Glutamatergic neuron (in vitro differentiated cells): ENCODE measurements around the gene SEC16A. TPM values are rescaled to one million over a fixed set of nuclear protein-coding genes. Genes with fewer than 3 reads are reported as not detected.

Experiments used
- DNase-seq: peaks from one replicate; pipeline ENCODE4 v3.0.0; 2022
- H3K27ac Mint-ChIP-seq: one replicate; pipeline ENCODE4 v1.8.0; 2020; ENCODE audit warnings: mild to moderate bottlenecking, mixed read lengths, inconsistent platforms; ENCODE audit not compliant: unreplicated experiment
- H3K27me3 Mint-ChIP-seq: one replicate; pipeline ENCODE4 v1.8.0; 2020; ENCODE audit warnings: mild to moderate bottlenecking, moderate library complexity, mixed read lengths, inconsistent platforms; ENCODE audit not compliant: unreplicated experiment
- H3K36me3 Mint-ChIP-seq: one replicate; pipeline ENCODE4 v1.8.0; 2020; ENCODE audit warnings: mild to moderate bottlenecking, mixed read lengths, inconsistent platforms; ENCODE audit not compliant: unreplicated experiment
- H3K4me1 Mint-ChIP-seq: one replicate; pipeline ENCODE4 v1.8.0; 2020; ENCODE audit warnings: mild to moderate bottlenecking, low read depth, mixed read lengths, inconsistent platforms; ENCODE audit not compliant: unreplicated experiment
- H3K4me3 Mint-ChIP-seq: one replicate; pipeline ENCODE4 v1.8.0; 2020; ENCODE audit warnings: mild to moderate bottlenecking, mixed read lengths, inconsistent platforms; ENCODE audit not compliant: unreplicated experiment
- H3K9me3 Mint-ChIP-seq: one replicate; pipeline ENCODE4 v1.8.0; 2020; ENCODE audit warnings: mild to moderate bottlenecking, moderate library complexity, mixed read lengths, inconsistent platforms; ENCODE audit not compliant: unreplicated experiment
- total RNA-seq: library from RNA; stranded (reverse); fragmentation: NEBNext Ultra II Directional; extraction: Animal tissue kit (Norgen Biotek cat#: 25700); gene quantifications from one replicate; pipeline ENCODE4 v1.2.1, GENCODE V29; 2021; ENCODE audit not compliant: unreplicated experiment
- TF ChIP-seq, protein P1 (sequence below): fragments of 200-600 bp; sonication (generic); IDR thresholded peaks from one replicate; pipeline ENCODE4 v1.5.0; 2021; ENCODE audit not compliant: partially characterized antibody, unreplicated experiment

Gene SEC16A
- total RNA-seq, 1 donor from 2014 or later, result 74.3 TPM

DNA sequence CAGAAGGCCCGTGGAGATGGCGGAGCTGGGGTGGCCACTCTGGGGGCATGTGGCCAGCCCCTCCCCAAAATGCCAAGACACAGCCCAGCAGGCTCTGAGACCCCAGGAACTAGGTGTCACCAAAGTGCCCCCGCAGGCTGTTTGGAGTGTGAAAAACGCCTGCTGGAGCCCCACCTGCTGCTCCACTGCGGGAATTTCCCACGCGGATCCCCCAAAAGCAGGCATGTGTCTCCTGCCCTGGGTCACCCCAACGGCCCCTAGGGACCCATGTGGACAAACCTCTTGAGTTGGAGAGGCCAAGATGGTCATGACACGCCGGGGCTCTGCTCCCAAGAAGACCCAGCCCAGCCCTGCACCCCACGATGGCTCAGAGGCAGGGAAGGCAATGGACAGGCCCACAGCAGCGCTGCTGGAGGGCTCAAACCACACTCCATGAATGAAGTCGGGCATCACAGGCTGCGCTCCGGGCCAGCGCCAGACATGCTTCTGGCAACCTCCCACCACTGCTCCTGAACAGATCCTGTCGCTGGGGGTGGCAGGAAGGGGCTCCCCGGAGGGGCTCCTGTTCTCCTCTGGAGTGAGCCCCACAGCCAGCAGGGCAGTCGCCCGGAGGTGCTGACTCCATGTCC is 47.7 kb upstream of the SEC16A start:
- peaks cover 15% of the 10 kb centered on the region for H3K27me3 Mint-ChIP-seq
- H3K4me3 Mint-ChIP-seq, result no peak overlapping the region
- H3K36me3 Mint-ChIP-seq, result no peaks in the 10 kb centered on the region
- DNase-seq, result no peak
- peaks cover 16% of the 10 kb centered on the region for H3K4me1 Mint-ChIP-seq
- peaks cover 10% of the 10 kb centered on the region for H3K9me3 Mint-ChIP-seq
- TF ChIP-seq, protein P1, sequence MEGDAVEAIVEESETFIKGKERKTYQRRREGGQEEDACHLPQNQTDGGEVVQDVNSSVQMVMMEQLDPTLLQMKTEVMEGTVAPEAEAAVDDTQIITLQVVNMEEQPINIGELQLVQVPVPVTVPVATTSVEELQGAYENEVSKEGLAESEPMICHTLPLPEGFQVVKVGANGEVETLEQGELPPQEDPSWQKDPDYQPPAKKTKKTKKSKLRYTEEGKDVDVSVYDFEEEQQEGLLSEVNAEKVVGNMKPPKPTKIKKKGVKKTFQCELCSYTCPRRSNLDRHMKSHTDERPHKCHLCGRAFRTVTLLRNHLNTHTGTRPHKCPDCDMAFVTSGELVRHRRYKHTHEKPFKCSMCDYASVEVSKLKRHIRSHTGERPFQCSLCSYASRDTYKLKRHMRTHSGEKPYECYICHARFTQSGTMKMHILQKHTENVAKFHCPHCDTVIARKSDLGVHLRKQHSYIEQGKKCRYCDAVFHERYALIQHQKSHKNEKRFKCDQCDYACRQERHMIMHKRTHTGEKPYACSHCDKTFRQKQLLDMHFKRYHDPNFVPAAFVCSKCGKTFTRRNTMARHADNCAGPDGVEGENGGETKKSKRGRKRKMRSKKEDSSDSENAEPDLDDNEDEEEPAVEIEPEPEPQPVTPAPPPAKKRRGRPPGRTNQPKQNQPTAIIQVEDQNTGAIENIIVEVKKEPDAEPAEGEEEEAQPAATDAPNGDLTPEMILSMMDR, result no peak
- H3K27ac Mint-ChIP-seq, result peak overlapping the region; percentile 28

DNA sequence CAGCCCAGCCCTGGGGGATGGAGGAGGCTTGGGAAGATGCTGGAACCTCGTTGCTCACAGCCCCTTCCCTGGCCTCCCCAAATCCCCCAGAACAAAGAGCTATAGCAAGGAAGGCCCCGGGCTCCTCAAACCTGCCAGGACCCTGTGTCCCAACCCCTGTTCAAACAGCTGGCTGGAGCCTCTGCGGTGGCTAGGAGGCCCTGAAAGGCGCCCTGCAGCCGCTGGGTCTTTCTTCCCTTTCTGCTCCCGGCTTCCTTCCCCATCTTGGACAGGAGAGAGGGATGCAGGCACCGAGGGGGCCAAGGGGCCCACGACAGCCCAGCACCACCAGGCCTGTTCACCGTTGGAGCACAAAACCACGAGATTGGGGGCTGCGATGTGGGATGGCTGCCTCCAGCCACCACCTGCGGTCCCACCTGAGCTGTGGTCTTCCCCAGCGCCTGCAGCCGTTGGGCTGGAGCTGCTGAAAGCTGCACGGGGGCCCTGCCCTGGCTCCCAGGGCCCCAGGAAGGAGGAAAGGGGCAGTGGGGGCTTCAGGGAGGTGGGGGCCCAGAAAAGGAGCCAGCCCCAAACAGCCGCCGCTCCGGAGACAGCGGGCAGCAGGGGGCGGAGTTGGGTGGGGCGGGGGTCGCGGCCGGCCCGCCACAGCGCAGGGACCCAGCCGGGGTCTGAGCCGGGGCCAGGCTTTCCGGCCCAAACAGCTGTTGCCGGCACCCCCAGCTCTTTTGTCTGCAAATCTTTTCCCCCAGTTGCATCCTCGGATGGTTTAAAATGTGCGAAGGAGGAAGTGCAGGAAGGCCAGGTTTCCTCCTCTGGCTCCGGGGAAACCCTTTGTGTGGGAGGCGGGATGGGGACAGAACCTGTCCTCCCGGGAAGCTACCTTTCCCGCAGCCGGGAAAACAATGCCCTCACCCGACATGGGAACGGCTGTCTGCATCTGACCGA is 46.9 kb upstream of the SEC16A start:
- Mint-ChIP-seq H3K27ac (no peak overlapping the region), H3K4me3 (no peak overlapping the region), H3K27me3 (peaks cover 16% of the 10 kb centered on the region)

DNA sequence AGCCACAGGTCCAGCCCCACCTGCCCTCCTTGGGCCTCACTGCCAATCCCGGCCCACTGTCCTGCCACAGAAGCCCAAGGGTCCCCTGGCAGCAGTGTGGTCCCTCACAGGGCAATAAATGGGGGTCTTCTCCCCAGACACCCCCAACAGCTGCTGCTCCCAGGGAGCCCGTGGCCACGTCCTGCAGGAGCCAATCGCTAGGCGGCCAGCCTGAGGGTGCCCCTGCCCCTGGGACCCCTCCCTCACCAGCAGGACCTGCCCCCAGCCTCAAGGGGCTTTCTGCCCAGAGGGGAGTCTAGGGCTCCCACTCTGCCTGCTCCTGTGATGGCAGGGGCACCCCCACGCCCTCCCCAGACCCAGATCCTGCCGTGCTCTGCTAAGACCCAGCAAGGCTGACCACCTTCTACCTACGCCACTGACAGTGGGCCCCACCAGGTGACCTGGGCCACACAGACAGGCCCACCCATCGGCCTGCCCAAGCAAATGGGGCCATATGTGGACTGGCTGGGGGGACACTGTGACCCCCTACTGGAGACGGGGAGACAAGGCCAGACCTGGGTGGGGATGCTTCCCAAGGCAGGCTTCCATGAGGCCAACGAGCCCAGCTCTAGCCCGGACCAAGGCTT is 46.0 kb upstream of the SEC16A start:
- no peak for DNase-seq
- peak overlapping the region; percentile 17 for H3K27ac Mint-ChIP-seq
- peaks cover 18% of the 10 kb centered on the region for H3K27me3 Mint-ChIP-seq
- TF ChIP-seq, protein P1, result no peak
- no peak overlapping the region for H3K4me3 Mint-ChIP-seq
- H3K36me3 Mint-ChIP-seq, result no peaks in the 10 kb centered on the region
- peaks cover 11% of the 10 kb centered on the region for H3K9me3 Mint-ChIP-seq
- H3K4me1 Mint-ChIP-seq, result peaks cover 18% of the 10 kb centered on the region

More for the DNA sequence above, 46.9 kb upstream of the SEC16A start:
- Mint-ChIP-seq H3K9me3 (peaks cover 11% of the 10 kb centered on the region), H3K36me3 (no peaks in the 10 kb centered on the region), H3K4me1 (peaks cover 19% of the 10 kb centered on the region)
- DNase-seq, result no peak
- TF ChIP-seq, protein P1, result no peak

DNA sequence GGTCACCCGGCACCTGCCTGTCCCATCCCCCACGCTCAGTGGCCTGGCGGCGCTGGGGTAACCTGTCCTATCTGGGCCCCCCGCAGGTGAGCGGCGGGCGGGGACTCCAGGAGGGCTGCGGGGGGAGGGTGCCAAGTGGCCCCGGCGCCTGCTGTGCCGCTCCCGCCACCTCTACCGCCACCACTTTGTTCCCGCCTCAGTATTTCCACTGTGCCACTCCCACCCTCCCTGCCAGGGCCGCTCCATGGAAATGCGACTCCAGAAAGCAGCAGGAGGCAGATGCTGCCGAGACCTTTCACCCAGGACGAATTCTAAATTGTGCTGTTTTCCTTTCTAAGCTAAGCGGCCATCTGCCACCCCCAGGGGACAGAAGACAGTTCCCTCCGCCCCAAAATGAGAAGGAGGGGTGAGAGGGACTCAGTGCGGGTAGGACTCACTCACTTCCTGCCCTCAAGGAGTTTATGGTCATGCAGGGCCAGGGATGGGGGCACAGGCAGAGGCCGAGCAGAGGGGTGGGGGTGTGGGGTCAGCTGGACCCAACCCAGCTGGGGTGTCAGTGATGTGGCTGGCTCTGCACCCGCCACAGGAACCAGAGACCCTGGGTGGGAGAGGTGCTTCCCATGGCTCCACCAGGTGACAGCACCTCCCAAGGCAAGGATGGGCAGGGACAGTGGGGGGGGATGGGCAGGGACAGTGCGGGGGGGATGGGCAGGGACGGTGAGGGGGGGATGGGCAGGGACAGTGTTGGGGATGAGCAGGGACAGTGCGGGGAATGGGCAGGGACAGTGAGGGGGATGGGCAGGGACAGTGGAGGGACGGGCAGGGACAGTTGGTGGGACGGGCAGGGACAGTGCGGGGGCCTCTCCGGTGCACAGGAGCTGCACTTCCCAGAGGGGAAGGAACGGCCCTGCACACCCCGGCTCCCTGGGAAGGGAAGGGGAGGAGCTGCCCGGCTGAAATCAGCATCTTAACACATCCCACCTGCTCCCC is 45.2 kb upstream of the SEC16A start:
- TF ChIP-seq, protein P1, result no peak
- peaks cover 18% of the 10 kb centered on the region for H3K4me1 Mint-ChIP-seq
- H3K27me3 Mint-ChIP-seq, result peaks cover 20% of the 10 kb centered on the region
- H3K27ac Mint-ChIP-seq, result peak overlapping the region; percentile 98
- DNase-seq, result peak; percentile 90
- H3K36me3 Mint-ChIP-seq, result no peaks in the 10 kb centered on the region
- peak overlapping the region; percentile 78 for H3K4me3 Mint-ChIP-seq
- H3K9me3 Mint-ChIP-seq, result peaks cover 11% of the 10 kb centered on the region
